Keratinocyte (primary cell): ENCODE results near the gene RAB35.

Experiments
- CTCF ChIP-seq, 3 experiments: IDR thresholded peaks in 1 of 3; conservative IDR thresholded peaks in 1 of 3; optimal IDR thresholded peaks in 1 of 3; 2 replicates in 2 of 3; 3 replicates in 1 of 3; pipeline versions ENCODE3 to v1.5.1; 2011; ENCODE audit warnings: low read length in 3 of 3, mild to moderate bottlenecking in 3 of 3, moderate library complexity in 2 of 3, control low read depth in 1 of 3, inconsistent platforms in 1 of 3; ENCODE audit not compliant: insufficient read depth in 2 of 3; ENCODE audit errors: extremely low read depth in 1 of 3
- EZH2 ChIP-seq: IDR thresholded peaks from one replicate; pipeline ENCODE4 v1.6.1; 2012; ENCODE audit warnings: inconsistent platforms, mild to moderate bottlenecking, low read length, moderate library complexity

- TF ChIP-seq CTCF (optimal IDR thresholded peaks at IDR 0.05 in 1 of 3, IDR thresholded peaks at IDR 0.05 in 1 of 3, conservative IDR thresholded peaks at IDR 0.05 in 1 of 3; ENCODE audit: extremely low read depth in 1 of 3, insufficient read depth in 2 of 3, low read length in 3 of 3) (no peak), EZH2 (no peak)
Observed at GRCh38 chr12:120103044-120103338, 13.6 kb downstream of the RAB35 start.
